Measurements from ENCODE around the gene NCBP2. TPM values are rescaled to one million over a fixed set of nuclear protein-coding genes. Genes with fewer than 3 reads are reported as not detected.

The NCBP2 gene
- total and polyA plus RNA-seq, 2 experiments from 2014 or later: 78.4 to 98.9 TPM

DNA sequence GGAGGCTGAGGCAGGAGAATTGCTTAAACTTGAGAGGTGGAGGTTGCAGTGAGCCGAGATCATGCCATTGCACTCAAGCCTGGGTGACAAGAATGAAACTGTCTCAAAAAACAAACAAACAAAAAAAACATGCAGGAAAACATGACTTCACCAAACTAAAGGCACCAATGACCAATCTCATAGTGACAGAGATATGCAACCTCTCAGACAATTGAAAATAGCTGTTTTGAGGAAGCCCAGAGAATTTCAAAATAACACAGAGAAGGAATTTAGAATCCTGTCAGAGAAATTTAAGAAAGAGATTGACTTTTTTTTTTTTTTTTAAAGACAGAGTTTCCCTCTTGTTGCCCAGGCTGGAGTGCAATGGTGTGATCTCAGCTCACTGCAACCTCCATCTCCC lies 26.1 kb downstream of the NCBP2 start:
- H3K36me3 ChIP-seq (ENCODE audit: insufficient read depth): no peaks in the 10 kb centered on the region; the same call in 1 of the 2 replicates
- DNase-seq (ENCODE audit: low spot score) (no peak), ATAC-seq (no peak)
- H3K4me2 ChIP-seq: no peak overlapping the region
- no peaks in the 10 kb centered on the region for H3F3A ChIP-seq (replicated peaks; ENCODE audit: low read depth)
- no peaks in the 10 kb centered on the region for H3K4me1 ChIP-seq (ENCODE audit: insufficient read depth)
- Mint-ChIP-seq H3K4me1 (no peaks in the 10 kb centered on the region), H3K27me3 (ENCODE audit: insufficient read depth, low read depth, poor library complexity) (peaks cover 2% of the 10 kb centered on the region), H3K27ac (no peak overlapping the region), H3K36me3 (ENCODE audit: low read depth) (peaks cover 19% of the 10 kb centered on the region), H3K4me3 (no peak overlapping the region), H3K9me3 (no peaks in the 10 kb centered on the region)
- no peak overlapping the region for H3K27ac ChIP-seq (ENCODE audit: low read depth)
- H3K4me3 ChIP-seq: no peak overlapping the region
- no peaks in the 10 kb centered on the region; the same call in 1 of the 2 replicates for H4K20me1 ChIP-seq (replicated peaks; ENCODE audit: insufficient read depth)
- TF ChIP-seq STAT1 (IDR thresholded peaks at IDR 0.05; ENCODE audit: unreplicated experiment): no peak
- no peaks in the 10 kb centered on the region for H3K27me3 ChIP-seq (ENCODE audit: insufficient read depth)
- no peak overlapping the region for H2AFZ ChIP-seq
- H3K79me2 ChIP-seq (replicated peaks; ENCODE audit: insufficient read depth): no peaks in the 10 kb centered on the region
- no peaks in the 10 kb centered on the region for H3K9me2 ChIP-seq (ENCODE audit: insufficient read depth)

- H4K20me1 ChIP-seq (replicated peaks; ENCODE audit: insufficient read depth): no peaks in the 10 kb centered on the region; the same call in 1 of the 2 replicates
- no peaks in the 10 kb centered on the region for H3F3A ChIP-seq (replicated peaks; ENCODE audit: low read depth)
- H3K4me2 ChIP-seq: no peak overlapping the region
- no peak for ATAC-seq
- Mint-ChIP-seq H3K27ac (no peak overlapping the region), H3K36me3 (ENCODE audit: low read depth) (peaks cover 19% of the 10 kb centered on the region), H3K4me1 (no peaks in the 10 kb centered on the region), H3K9me3 (no peaks in the 10 kb centered on the region), H3K4me3 (no peak overlapping the region), H3K27me3 (ENCODE audit: insufficient read depth, low read depth, poor library complexity) (peaks cover 2% of the 10 kb centered on the region)
- H3K36me3 ChIP-seq (ENCODE audit: insufficient read depth): no peaks in the 10 kb centered on the region; the same call in 1 of the 2 replicates
- H3K9me2 ChIP-seq (ENCODE audit: insufficient read depth): no peaks in the 10 kb centered on the region
- no peaks in the 10 kb centered on the region for H3K79me2 ChIP-seq (replicated peaks; ENCODE audit: insufficient read depth)
- H3K27me3 ChIP-seq (ENCODE audit: insufficient read depth): no peaks in the 10 kb centered on the region
- H2AFZ ChIP-seq: no peak overlapping the region
- H3K27ac ChIP-seq (ENCODE audit: low read depth): no peak overlapping the region
- no peak overlapping the region for H3K4me3 ChIP-seq
- no peaks in the 10 kb centered on the region for H3K4me1 ChIP-seq (ENCODE audit: insufficient read depth)
- no peak for DNase-seq (ENCODE audit: low spot score)
- no peak for TF ChIP-seq ZNF331 (CRISPR knock-in tag; IDR thresholded peaks at IDR 0.05; ENCODE audit: low read depth)
- TF ChIP-seq NANOG (IDR thresholded peaks at IDR 0.05; ENCODE audit: borderline replicate concordance): no peak
- no peak for TF ChIP-seq CTCF (conservative IDR thresholded peaks at IDR 0.05; ENCODE audit: low read depth in 2 of 2)
- TF ChIP-seq CREB1 (CRISPR knock-in tag; IDR thresholded peaks at IDR 0.05; ENCODE audit: low read depth): no peak
- TF ChIP-seq, protein P1, sequence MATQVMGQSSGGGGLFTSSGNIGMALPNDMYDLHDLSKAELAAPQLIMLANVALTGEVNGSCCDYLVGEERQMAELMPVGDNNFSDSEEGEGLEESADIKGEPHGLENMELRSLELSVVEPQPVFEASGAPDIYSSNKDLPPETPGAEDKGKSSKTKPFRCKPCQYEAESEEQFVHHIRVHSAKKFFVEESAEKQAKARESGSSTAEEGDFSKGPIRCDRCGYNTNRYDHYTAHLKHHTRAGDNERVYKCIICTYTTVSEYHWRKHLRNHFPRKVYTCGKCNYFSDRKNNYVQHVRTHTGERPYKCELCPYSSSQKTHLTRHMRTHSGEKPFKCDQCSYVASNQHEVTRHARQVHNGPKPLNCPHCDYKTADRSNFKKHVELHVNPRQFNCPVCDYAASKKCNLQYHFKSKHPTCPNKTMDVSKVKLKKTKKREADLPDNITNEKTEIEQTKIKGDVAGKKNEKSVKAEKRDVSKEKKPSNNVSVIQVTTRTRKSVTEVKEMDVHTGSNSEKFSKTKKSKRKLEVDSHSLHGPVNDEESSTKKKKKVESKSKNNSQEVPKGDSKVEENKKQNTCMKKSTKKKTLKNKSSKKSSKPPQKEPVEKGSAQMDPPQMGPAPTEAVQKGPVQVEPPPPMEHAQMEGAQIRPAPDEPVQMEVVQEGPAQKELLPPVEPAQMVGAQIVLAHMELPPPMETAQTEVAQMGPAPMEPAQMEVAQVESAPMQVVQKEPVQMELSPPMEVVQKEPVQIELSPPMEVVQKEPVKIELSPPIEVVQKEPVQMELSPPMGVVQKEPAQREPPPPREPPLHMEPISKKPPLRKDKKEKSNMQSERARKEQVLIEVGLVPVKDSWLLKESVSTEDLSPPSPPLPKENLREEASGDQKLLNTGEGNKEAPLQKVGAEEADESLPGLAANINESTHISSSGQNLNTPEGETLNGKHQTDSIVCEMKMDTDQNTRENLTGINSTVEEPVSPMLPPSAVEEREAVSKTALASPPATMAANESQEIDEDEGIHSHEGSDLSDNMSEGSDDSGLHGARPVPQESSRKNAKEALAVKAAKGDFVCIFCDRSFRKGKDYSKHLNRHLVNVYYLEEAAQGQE (IDR thresholded peaks at IDR 0.05; ENCODE audit: unreplicated experiment): no peak
- no peak for TF ChIP-seq ZNF114 (CRISPR knock-in tag; IDR thresholded peaks at IDR 0.05)
- TF ChIP-seq JUNB (IDR thresholded peaks at IDR 0.05; ENCODE audit: unreplicated experiment): no peak
Measured at GRCh38 chr3:196915375-196915774, 27.0 kb downstream of the NCBP2 start.

All from GM23338 (cell line).